HK-2 (cell line): ENCODE data around the gene TMX4.
"Not testable (repeated sequence)": the region's sequence is repeated elsewhere in the genome, so short reads cannot be mapped to it uniquely, and the experiment has no call there.

Experiments
- DNase-seq: peaks from one replicate; pipeline ENCODE4 v3.0.0-alpha.2; 2018; ENCODE audit not compliant: unreplicated experiment

The TMX4 gene

DNA sequence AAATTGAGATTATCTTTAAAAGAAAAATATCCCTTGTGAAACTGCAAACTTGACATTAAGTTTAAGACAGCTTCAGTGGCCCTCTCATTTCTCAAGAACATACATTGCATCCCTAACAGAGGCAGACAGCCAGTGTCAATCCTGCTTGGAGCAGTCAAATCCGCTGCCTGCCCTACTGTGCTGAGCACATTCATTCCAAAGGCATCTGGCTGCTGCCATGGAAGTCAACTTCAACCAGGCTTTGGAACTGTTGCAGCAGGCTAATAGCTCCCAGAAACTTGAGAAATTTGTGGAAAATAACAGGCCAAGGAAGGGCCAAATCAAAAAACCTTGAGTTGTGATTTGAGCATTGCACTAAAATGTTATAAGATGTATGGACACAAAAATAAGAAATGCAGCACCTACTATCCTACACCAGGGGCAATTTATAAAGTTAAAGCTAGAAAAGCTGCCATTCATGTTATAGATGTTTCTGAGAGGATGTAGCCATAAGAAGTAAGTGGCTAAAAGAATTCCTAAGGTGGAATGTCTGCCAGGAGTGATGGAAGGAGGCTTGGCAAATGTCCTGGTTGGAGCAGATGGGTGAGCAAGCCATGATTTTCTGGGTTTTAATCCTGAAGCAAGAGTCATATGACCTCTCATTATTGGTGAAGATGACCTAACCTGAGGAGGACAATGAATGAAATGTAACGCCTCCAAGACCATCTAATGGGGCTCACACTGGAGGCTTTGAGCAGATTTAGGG lies 47.9 kb downstream of the TMX4 start:
- no peak for DNase-seq

DNA sequence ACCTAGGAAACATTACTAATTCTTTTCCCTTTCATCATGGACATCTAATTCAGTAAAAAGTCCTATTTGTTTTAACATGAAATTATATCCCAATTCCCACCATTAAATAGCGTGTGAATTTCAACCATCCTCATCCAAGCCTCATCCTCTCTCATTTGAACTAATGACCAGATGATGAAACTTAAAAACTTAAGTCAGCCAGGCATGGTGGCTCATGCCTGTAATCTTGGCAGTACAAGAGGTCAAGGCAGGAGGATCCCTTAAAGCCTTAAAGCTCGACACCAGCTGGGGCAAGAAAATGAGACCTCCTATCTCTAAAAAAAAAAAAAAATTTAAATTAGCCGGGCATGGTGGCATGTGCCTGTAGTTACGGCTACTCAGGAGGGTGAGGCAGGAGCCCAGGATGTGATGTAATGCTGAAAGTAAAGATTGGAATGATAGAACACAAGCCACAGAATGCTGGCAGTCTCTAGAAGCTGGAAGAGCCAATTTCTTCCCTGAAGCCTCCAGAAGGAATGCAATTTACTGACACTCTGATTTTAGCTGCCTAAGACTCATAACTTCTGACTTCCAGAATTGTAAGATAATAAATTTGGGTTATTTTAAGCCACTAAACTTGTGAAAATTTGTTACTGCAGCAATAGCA lies 52.2 kb downstream of the TMX4 start:
- no peak for DNase-seq

- no peak for DNase-seq
Observed at GRCh38 chr20:7966176-7966575, 53.4 kb downstream of the TMX4 start.

- DNase-seq, result no peak
Observed at GRCh38 chr20:7959484-7959883, 60.1 kb downstream of the TMX4 start.

GRCh38 chr20:7956561-7956960 lies 63.0 kb downstream of the TMX4 start:
- not testable (repeated sequence) for DNase-seq

GRCh38 chr20:7950387-7950786 lies 69.2 kb downstream of the TMX4 start:
- DNase-seq, result no peak

DNA sequence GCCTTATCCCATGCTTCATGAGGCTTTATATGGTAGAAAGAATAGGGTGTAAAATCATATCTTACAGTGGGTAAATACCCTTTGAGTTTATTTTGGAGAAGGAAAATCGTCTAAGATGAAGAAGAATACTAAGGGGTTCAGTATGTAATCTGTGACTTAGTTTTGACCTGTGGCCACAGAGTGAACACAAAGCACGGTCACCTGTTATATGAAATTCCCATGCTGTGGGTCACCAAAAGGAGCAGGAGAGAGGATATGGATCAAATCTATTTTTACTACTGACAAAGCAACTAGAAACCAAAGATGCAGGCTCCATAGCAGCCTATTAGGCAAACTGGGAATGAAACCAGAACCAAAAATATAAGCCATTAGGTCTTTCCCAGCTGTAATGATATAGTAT lies 75.7 kb downstream of the TMX4 start:
- DNase-seq, result no peak

- DNase-seq, result no peak
Observed at GRCh38 chr20:7940341-7940740, 79.2 kb downstream of the TMX4 start, which contains the start of gene HAO1. HAO1 (minus strand) TSS chr20:7940458; CDS start chr20:7940422, 36 bp downstream.

- no peak for DNase-seq
Observed at GRCh38 chr20:7939663-7940062, 79.9 kb downstream of the TMX4 start.

GRCh38 chr20:7938058-7938457 lies 81.5 kb downstream of the TMX4 start:
- DNase-seq, result no peak

- no peak for DNase-seq
Observed at GRCh38 chr20:7937328-7937727, 82.2 kb downstream of the TMX4 start.

DNA sequence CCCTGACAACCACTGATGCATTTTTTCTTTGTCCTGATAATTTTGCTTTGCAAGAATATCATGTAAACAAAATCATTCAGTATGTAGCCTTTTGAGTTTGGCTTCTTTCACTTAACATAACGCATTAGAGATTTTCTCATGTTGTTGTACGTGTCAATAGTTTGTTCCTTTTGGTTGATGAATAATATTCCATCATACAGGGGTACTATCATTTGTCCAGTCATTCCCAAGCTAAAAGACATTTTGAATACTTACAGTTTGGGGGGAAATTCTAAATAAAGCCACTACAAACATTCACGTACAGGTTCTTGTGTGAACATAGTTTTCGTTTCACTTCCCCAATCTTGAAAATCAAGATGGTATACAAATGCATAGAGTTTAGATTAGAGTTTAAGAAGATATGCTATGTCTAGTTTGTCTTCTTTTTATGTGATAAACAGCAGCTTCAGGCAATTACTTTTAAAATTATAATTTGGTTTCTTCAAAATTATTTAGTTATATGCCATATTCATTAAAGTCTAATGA lies 84.5 kb downstream of the TMX4 start:
- DNase-seq, result no peak

DNA sequence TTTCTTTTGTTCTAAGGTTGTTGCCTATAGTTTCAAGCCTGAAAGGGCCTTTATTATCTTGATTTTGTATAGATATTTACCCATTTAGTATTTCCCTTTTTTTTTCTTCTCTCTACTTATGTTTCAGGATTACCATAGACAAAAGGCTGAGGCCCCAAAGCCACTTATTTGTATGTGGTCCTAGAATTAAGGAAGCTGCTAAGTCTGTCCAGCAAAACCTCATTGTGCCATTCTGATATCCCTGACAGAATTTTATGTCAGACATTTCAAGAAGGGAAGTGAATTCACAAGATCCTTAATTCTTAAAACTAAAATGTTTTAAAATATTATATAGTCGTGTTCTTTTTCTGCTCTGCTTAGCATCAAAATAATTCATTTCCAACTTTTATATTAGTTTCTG lies 86.2 kb downstream of the TMX4 start:
- DNase-seq, result no peak

DNA sequence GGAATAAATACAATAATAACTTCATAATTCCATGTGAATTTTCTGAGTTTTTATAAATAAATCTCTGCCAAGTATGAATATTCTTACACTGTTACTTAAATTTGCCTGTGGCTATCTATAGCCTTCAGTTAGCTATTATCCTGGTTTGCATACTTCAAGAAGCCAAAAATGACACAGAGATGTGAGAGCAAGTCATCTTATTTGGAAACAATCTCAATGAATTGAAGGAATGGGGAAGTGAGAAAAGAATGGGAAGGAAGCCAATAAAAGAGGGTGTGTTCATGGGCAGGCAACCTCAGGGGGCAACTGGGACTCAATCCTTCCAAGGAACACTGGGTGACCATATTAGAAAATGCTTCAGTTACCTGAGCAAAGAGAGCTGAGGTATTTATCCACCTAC lies 89.2 kb downstream of the TMX4 start:
- DNase-seq, result no peak
